Measurements from ENCODE around the gene KCNQ1.

KCNQ1 gene, protein sequence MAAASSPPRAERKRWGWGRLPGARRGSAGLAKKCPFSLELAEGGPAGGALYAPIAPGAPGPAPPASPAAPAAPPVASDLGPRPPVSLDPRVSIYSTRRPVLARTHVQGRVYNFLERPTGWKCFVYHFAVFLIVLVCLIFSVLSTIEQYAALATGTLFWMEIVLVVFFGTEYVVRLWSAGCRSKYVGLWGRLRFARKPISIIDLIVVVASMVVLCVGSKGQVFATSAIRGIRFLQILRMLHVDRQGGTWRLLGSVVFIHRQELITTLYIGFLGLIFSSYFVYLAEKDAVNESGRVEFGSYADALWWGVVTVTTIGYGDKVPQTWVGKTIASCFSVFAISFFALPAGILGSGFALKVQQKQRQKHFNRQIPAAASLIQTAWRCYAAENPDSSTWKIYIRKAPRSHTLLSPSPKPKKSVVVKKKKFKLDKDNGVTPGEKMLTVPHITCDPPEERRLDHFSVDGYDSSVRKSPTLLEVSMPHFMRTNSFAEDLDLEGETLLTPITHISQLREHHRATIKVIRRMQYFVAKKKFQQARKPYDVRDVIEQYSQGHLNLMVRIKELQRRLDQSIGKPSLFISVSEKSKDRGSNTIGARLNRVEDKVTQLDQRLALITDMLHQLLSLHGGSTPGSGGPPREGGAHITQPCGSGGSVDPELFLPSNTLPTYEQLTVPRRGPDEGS

GRCh38 chr11:2444821-2445745 is at the start of gene KCNQ1:
TSS of gene KCNQ1 (plus strand) at chr11:2445008. CDS start at chr11:2445099, 91 bp downstream.
- DNase-seq (ENCODE audit: low spot score), result peak; percentile 25

- DNase-seq (ENCODE audit: low spot score), result no peak
Observed at GRCh38 chr11:2395211-2395730, 49.5 kb upstream of the KCNQ1 start.

- DNase-seq (ENCODE audit: low spot score), result no peak
Observed at GRCh38 chr11:2395856-2396255, 49.0 kb upstream of the KCNQ1 start.

GRCh38 chr11:2396471-2396870 is 48.3 kb upstream of the KCNQ1 start:
- no peak for DNase-seq (ENCODE audit: low spot score)

DNA sequence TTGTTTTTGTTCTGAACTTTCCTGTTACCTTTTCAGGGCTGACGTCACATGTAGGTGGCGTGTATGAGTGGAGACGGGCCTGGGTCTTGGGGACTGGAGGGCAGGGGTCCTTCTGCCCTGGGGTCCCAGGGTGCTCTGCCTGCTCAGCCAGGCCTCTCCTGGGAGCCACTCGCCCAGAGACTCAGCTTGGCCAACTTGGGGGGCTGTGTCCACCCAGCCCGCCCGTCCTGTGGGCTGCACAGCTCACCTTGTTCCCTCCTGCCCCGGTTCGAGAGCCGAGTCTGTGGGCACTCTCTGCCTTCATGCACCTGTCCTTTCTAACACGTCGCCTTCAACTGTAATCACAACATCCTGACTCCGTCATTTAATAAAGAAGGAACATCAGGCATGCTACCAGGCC is 47.8 kb upstream of the KCNQ1 start:
- DNase-seq (ENCODE audit: low spot score), result no peak

- no peak for DNase-seq (ENCODE audit: low spot score)
Observed at GRCh38 chr11:2398664-2399355, 46.0 kb upstream of the KCNQ1 start.

DNA sequence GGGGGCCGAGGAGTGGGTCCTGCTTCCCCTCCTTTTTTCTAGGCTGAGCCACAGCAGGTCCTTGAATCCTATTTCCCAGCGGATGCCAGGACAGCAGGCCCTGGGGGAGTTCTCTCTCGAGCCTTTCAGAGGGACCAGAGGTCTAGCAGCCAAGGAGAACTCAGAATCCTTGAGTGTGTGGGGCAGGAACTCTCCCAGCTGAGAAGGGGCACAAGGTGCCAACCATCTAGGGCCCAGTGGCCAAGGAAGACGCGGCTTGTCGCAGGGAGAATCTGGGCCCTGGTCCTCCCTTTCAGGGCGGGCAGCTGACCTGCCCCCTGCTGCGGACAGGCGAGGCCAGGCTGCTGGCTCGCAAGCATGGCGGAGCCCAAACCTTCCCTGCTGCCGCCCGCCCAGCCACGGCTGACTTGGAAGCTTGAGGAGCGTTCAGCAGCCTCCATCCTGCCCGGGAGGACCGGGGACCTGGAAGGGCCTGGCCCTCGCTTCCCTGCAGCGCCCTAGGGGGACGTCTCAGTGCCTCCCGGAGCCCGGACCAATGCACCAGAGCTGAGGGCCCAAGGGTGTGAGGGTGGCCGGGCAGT is 45.2 kb upstream of the KCNQ1 start:
- no peak for DNase-seq (ENCODE audit: low spot score)

DNA sequence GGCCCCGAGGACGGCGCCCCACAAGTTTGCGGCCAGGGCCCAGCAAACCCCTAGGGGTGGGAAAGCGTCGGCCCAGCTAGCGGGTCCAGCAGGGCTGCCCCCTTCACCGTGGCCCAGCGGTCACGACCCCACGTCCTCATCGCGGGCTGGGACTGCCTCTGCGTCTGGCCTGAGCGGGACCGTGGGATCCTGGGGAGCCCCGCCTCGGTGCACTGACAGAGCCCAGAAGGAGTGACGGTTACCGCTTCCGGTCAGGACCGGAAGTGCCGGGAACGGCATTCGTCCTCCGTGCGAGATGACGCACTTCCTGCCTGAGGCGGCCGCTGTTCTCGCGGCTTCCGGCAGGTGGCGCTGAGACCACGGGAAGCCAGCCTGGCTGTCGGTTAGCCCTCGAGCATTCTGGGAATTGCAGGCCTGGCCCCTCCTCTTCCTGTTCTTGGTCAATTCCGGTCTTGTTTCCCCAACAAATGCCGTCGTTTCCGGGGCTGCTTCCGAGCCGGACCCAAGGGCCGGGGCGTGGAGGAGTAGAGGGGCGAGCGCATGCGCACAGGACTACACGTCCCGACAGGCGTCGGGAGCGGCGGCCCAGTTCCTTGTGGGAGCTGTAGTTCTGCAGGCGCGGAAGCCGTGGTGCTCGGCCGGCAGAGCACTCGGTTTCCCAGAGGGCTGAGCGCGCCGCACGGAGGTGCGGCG is 44.6 kb upstream of the KCNQ1 start, which contains the start of gene TSSC4:
Gene TSSC4 (plus strand): TSS at position 682 of the 693 bp plus-strand sequence. CDS start 1,884 bp downstream, outside the sequence.
- peak; percentile 100 for DNase-seq (ENCODE audit: low spot score)

- no peak for DNase-seq (ENCODE audit: low spot score)
Observed at GRCh38 chr11:2400762-2401435, 43.9 kb upstream of the KCNQ1 start.

- DNase-seq (ENCODE audit: low spot score), result no peak
Observed at GRCh38 chr11:2401436-2401984, 43.3 kb upstream of the KCNQ1 start.

DNA sequence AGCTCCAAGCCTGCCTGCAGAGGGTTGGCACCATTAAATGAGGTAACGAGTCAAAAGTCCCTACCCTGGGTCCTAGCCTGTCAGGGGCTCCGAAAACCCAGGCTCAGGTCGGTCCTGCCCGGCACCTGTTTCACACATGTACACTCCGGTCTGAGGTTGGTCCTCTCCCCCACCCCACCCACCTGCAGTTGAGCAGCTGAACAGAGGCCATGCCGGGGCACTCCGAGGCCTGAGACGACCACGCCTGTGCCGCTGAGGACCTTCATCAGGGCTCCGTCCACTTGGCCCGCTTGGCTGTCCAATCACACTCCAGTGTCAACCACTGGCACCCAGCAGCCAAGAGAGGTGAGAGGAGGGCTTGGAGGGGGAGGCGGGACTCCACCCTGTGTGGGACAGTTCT is 42.7 kb upstream of the KCNQ1 start:
- no peak for DNase-seq (ENCODE audit: low spot score)

DNA sequence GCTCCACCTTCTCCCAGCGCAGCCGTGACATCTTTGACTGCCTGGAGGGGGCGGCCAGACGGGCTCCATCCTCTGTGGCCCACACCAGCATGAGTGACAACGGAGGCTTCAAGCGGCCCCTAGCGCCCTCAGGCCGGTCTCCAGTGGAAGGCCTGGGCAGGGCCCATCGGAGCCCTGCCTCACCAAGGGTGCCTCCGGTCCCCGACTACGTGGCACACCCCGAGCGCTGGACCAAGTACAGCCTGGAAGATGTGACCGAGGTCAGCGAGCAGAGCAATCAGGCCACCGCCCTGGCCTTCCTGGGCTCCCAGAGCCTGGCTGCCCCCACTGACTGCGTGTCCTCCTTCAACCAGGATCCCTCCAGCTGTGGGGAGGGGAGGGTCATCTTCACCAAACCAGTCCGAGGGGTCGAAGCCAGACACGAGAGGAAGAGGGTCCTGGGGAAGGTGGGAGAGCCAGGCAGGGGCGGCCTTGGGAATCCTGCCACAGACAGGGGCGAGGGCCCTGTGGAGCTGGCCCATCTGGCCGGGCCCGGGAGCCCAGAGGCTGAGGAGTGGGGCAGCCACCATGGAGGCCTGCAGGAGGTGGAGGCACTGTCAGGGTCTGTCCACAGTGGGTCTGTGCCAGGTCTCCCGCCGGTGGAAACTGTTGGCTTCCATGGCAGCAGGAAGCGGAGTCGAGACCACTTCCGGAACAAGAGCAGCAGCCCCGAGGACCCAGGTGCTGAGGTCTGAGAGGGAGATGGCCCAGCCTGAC is 41.7 kb upstream of the KCNQ1 start:
- DNase-seq (ENCODE audit: low spot score), result no peak

DNA sequence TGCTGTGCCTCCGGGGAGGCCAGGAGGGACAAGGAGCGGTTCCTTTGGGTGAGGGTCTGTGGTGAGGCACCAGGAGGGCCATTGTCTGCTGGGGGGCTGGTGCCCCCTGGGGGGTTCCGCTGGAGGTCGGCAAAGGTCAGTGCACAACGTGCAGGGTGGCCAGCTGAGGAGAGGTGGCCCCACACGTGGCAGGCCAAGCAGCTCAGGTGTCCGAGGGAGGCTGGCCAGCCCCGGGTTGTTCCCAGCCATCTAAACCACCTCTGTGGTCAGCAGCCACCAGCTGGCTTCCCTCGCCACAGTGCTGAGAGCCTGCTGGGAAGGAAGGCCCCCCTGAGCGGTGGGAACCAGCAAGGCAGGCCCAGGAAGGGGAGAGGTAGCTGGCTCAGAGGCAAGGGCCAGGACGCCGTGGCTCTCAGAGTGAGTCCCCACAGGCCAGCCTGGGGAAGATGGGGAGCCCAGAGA is 40.0 kb upstream of the KCNQ1 start:
- DNase-seq (ENCODE audit: low spot score), result no peak

- DNase-seq (ENCODE audit: low spot score), result no peak
Observed at GRCh38 chr11:2406451-2406850, 38.4 kb upstream of the KCNQ1 start.

- no peak for DNase-seq (ENCODE audit: low spot score)
Observed at GRCh38 chr11:2406878-2407410, 37.9 kb upstream of the KCNQ1 start.

GRCh38 chr11:2408671-2409070 is 36.1 kb upstream of the KCNQ1 start:
- DNase-seq (ENCODE audit: low spot score), result no peak

- DNase-seq (ENCODE audit: low spot score), result no peak
Observed at GRCh38 chr11:2409126-2409525, 35.7 kb upstream of the KCNQ1 start.
